Right cardiac atrium (tissue), 5 donors: Measurements from ENCODE around the gene FAM184A. TPM values are rescaled to one million over a fixed set of nuclear protein-coding genes. Genes with fewer than 3 reads are reported as not detected.
"Not testable (repeated sequence)": the region's sequence is repeated elsewhere in the genome, so short reads cannot be mapped to it uniquely, and the experiment has no call there.

ENCODE experiments used
- ATAC-seq, 2 donors: fragments of 200-7000 bp; cut with Tn5 transposase; one replicate each; pipeline versions ENCODE4 v1.8.0 to v1.9.1; 2020; ENCODE audit warnings: moderate library complexity in 2 of 2, mild to moderate bottlenecking in 1 of 2
- DNase-seq, 3 donors: peaks; one replicate each; pipeline ENCODE4 v3.0.0-alpha.2; 2020
- H3K27ac ChIP-seq: one replicate; pipeline ENCODE4 v1.5.1; 2013; ENCODE audit warnings: mild to moderate bottlenecking, low read length, control low read depth, moderate library complexity
- H3K27me3 ChIP-seq: one replicate; pipeline ENCODE4 v1.6.1; 2013; ENCODE audit not compliant: control insufficient read depth, insufficient read depth
- H3K4me1 ChIP-seq: one replicate; pipeline ENCODE4 v1.6.1; 2013; ENCODE audit warnings: low read length; ENCODE audit not compliant: control insufficient read depth, insufficient read depth
- H3K4me3 ChIP-seq: one replicate; pipeline ENCODE4 v1.5.1; 2013; ENCODE audit warnings: low read length, control low read depth
- H3K9me3 ChIP-seq: one replicate; pipeline ENCODE4 v1.6.1; 2013; ENCODE audit warnings: low read length; ENCODE audit not compliant: control insufficient read depth
- WGBS: extraction: QIAGEN DNeasy Blood & Tissue Kit; methylation state at CpG from one replicate; pipeline ENCODE4 v1.1.7; 2013; 5-methylcytosine and 5-hydroxymethylcytosine counted together
- intact Hi-C, 4 donors: fragments of 100-400 bp; cut with DNase I; formaldehyde crosslinking; loops; one replicate each; pipeline versions ENCODE4 v1.11.0 to v1.14.0; 2022 to 2023
- polyA plus RNA-seq: library from polyadenylated mRNA; stranded (reverse); fragments of 200-250 nt; gene quantifications from one replicate; pipeline ENCODE4 v1.2.3, GENCODE V29; 2013
- total RNA-seq, 4 donors: library from RNA; stranded (reverse); fragmentation: NEBNext Ultra II Directional; extraction: Animal tissue kit (Norgen Biotek cat#: 25700); gene quantifications; one replicate each; pipeline ENCODE4 v1.2.1, GENCODE V29; 2021
- donor health status: healthy with polysubstance abuse.
- donor health status: DM: no; HTN: yes; CAD: no.
- donor health status: DM: no; HTN: no; CAD: no.
- donor health status: DM: no; HTN: yes; CAD: no; lungs with severe emphysema.
- donor health status: DM: yes; HTN: yes; CAD: no.

The FAM184A gene
- total and polyA plus RNA-seq, 5 donors: 1.8 to 4.3 (median 2.9) TPM

DNA sequence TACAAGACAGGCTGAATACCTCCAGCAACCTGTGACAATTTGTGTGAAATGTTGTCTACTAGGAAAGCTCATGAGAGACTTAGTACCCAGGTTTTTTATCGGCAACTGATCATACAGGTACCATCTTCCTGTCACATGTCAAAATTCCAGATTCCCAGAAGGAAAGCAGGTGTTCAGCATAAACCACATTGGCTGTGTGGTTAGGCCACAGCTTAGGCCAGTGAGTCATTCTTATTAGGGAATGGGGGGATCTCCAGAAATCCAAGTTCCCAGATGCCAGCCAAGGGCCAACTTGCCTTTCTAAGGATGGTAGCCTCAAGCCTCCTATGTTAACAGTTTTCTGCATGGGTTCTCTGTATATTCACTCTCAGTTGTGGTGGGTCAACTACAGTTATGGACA is 65.9 kb downstream of the FAM184A start:
- ATAC-seq (no peak), DNase-seq (no peak)
- intact Hi-C loops: no loop called here
- Histone ChIP-seq H3K9me3 (no peaks in the 10 kb centered on the region), H3K4me1 (no peaks in the 10 kb centered on the region), H3K4me3 (no peak overlapping the region), H3K27ac (no peak overlapping the region), H3K27me3 (no peaks in the 10 kb centered on the region)
- WGBS: 94% methylated on average over 1 of the region's 1 CpG

DNA sequence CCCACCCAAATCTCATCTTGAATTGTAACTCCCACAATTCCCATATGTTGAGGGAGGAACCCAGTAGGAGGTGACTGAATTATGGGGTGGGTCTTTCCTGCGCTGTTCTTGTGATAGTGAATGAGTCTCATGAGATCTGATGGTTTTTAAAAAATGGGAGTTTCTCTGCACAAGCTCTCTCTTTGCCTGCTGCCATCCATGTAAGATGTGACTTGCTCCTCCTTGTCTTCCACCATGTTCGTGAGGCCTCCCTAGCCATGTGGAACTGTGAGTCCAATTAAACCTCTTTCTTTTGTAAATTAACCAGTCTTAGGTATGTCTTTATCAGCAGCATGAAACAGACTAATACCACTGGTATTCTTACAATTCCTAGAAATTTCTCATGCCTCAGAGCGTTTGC is 69.2 kb downstream of the FAM184A start:
- ATAC-seq, H3K4me3 ChIP-seq, H3K9me3 ChIP-seq, H3K4me1 ChIP-seq, intact Hi-C loops, H3K27ac ChIP-seq, H3K27me3 ChIP-seq, DNase-seq: not testable (repeated sequence)
- 94% methylated on average over 3 of the region's 3 CpGs for WGBS

DNA sequence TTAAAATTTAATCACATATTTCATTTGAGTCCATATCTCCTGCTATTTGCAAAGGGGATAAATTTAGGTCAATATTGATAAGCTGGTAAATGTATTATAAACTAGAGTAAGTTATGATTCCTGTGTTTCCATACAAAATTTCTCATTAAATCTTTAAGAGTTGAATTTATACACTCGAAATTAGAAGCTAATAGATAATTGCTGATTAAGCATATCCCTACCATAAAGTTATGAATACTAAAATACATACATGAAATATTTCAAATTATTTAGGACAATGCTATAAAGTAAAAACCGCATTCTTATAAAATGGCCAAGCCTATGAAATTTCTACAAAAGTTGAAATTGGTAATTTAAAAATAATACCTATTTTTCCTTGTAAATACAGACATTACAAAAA is 71.5 kb downstream of the FAM184A start:
- ATAC-seq (no peak), DNase-seq (no peak)
- Histone ChIP-seq H3K4me1 (no peaks in the 10 kb centered on the region), H3K9me3 (no peaks in the 10 kb centered on the region), H3K4me3 (no peak overlapping the region), H3K27me3 (no peaks in the 10 kb centered on the region), H3K27ac (no peak overlapping the region)
- intact Hi-C loops: no loop called here
- WGBS: 92% methylated on average over 2 of the region's 2 CpGs

DNA sequence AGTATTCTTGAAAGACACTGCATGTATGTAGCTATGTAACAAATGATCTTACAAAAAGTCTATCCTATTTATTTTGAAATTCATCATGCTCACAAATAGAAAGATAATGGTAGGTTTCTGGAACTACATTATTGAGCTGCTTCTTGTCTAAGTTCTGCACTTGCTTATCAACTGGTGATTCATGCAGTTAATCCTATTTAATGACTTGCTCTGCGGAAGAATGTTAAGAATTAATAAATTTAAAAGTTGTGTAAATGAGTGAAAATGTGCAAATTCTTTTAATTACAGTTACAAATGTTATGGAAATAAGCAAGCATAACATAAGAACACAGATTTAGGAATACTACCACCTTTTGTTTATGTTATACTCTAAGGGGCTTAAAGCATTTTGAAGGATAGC is 76.4 kb downstream of the FAM184A start:
- Histone ChIP-seq H3K27me3 (no peaks in the 10 kb centered on the region), H3K27ac (no peak overlapping the region), H3K4me3 (no peak overlapping the region), H3K4me1 (no peaks in the 10 kb centered on the region), H3K9me3 (no peaks in the 10 kb centered on the region)
- intact Hi-C loops: no loop called here
- 84% methylated on average over 1 of the region's 1 CpG for WGBS
- no peak for ATAC-seq
- DNase-seq: no peak

DNA sequence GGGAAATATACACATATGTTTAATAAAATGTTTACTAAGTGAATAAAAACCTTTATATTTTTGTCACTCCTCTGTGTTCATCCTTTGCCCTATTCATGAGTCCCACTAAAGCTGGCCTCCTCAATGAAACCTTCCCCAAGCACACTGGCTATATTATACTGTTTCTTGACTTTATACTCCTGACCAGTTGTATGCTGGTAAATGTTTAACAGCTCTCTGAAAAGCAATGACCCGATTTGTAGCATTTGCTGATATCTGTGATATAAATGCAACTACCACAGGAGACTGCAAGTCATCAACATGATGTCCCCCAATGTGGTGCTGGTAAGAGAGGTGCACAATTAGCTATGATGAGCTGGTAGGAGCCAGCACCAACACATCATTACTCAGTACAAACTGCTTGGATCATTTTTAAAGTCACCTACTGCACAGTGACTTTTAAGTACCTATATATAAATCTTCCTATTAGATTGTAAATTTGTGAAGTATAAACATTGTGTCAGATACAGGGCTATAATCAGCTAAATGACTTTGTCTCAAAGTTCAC is 78.9 kb downstream of the FAM184A start:
- intact Hi-C loops: no loop called here
- ATAC-seq (no peak), DNase-seq (no peak)
- H3K4me3 ChIP-seq: no peak overlapping the region
- no peaks in the 10 kb centered on the region for H3K9me3 ChIP-seq
- no peaks in the 10 kb centered on the region for H3K4me1 ChIP-seq
- no peaks in the 10 kb centered on the region for H3K27me3 ChIP-seq
- WGBS: 88% methylated on average over 1 of the region's 1 CpG
- H3K27ac ChIP-seq: no peak overlapping the region

DNA sequence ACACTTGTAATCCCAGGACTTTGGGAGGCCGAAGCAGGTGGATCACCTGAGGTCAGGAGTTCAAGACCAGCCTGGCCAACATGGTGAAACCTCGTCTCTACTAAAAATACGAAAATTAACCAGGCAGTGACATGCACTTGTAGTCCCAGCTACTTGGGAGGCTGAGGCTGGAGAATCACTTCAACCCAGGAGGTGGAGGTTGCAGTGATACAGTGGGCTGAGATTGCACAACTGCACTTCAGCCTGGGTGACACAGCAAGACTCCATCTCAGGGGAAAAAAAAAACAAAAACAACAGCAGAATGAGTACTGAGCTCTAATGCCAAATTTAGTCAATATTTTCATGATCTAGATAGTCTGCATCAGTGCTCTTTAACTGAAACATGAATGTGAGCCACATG is 81.0 kb downstream of the FAM184A start:
- H3K9me3 ChIP-seq, DNase-seq, H3K4me1 ChIP-seq, H3K4me3 ChIP-seq, H3K27ac ChIP-seq, ATAC-seq, H3K27me3 ChIP-seq, intact Hi-C loops: not testable (repeated sequence)
- 95% methylated on average over 3 of the region's 3 CpGs for WGBS

DNA sequence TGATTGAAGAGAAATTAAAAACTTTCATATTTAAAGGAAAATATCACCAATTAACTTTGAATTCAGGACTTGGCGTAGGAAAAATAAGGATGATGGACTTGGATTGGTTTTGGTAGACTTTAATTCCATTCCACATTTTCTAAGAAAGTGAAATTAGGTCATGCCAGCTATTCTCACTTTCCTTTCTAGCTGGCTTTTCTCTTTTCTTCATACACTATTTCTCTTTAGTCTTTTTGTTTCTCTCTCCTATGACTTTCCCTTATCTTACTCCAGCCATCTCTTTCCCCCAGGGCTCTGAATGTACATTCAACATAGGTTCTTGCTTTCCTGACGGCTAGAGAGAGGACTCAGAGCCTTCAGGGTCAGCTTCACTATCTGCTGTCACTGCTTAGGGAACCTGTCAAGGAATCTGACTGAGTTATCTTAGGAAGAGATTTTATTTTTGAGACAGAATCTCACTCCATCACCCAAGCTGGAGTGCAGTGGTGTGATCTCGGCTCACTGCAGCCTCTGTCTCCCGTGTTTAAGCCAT is 82.1 kb downstream of the FAM184A start:
- H3K27me3 ChIP-seq: no peaks in the 10 kb centered on the region
- DNase-seq (no peak), ATAC-seq (no peak)
- H3K4me3 ChIP-seq: no peak overlapping the region
- no peaks in the 10 kb centered on the region for H3K9me3 ChIP-seq
- WGBS: 94% methylated on average over 4 of the region's 4 CpGs
- no peak overlapping the region for H3K27ac ChIP-seq
- intact Hi-C loops: no loop called here
- no peaks in the 10 kb centered on the region for H3K4me1 ChIP-seq

DNA sequence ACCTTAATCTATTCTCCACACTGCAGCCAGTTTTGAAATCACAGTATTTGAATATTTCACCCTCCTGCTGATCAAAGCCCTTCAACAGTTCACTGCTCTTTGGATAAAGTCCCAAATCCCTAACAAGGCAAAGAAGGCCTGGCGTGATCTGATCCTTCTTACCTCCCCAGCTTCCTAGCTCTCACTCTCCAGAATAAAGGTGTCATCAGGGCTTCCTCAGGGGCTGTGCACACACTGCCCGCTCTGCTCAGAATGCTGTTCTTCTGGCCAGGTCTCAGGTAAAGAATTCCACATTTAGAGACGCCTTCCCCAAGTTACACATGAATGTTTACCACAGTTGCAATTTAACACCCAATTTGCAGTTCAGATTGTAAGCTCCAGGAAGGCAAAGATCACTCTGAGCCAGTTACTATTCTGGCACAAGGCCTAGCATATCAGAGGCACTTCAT is 84.6 kb downstream of the FAM184A start:
- intact Hi-C loops: no loop called here
- Histone ChIP-seq H3K9me3 (no peaks in the 10 kb centered on the region), H3K4me1 (no peaks in the 10 kb centered on the region), H3K4me3 (no peak overlapping the region), H3K27me3 (no peaks in the 10 kb centered on the region), H3K27ac (no peak overlapping the region)
- 90% methylated on average over 3 of the region's 3 CpGs for WGBS
- no peak for ATAC-seq
- no peak for DNase-seq

DNA sequence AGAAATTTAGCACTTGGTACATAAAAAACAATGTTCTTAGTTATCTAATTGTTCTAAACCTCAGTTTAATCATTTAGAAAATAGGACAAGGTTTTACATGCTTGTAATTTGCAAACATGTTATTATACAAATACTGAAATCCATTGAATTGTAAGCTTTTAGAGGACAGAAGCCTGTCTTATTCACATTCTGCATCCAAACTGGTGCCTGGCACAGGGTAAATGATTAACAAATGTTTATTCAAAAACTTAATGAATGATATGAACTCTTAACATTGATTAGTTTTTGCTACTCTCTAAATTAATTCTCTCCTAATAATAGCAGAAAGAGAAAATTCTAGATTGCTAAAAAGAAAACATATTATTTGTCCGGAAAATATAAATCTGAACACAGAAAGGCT is 85.1 kb downstream of the FAM184A start:
- DNase-seq: no peak
- WGBS: 100% methylated on average over 1 of the region's 1 CpG
- H3K4me3 ChIP-seq: no peak overlapping the region
- intact Hi-C loops: no loop called here
- no peak for ATAC-seq
- H3K9me3 ChIP-seq: no peaks in the 10 kb centered on the region
- H3K4me1 ChIP-seq: no peaks in the 10 kb centered on the region
- no peaks in the 10 kb centered on the region for H3K27me3 ChIP-seq
- H3K27ac ChIP-seq: no peak overlapping the region

DNA sequence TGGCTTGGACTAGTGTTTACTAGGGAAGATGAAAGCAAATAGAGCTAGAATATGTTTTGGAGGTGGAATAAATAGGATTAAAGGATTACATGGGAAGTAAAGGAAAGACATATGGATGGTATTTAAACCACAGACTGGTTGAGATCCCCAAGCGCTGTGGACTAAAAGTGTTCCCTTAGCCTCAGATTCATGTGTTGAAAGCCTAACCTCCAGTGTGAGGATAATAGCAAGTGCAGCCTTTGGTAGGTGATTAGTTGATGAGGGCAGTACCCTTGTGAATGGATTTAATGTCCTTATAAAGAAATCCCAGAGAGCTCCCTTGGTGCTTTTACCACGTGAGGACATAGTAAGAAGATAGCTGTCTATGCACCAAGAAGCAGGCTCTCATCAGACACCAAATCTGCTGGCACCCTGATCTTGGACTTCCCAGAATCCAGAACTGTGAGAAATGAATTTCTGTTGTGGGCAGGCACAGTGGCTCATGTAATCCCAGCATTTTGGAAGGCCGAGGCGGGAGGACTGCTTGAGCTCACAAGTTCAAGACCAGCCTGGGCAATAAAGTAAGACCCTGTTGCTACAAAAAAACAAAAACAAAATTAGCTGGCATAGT is 86.2 kb downstream of the FAM184A start:
- Histone ChIP-seq H3K4me1 (no peaks in the 10 kb centered on the region), H3K4me3 (no peak overlapping the region), H3K27me3 (no peaks in the 10 kb centered on the region), H3K27ac (no peak overlapping the region), H3K9me3 (no peaks in the 10 kb centered on the region)
- 94% methylated on average over 4 of the region's 4 CpGs for WGBS
- intact Hi-C loops: no loop called here
- DNase-seq: no peak
- no peak for ATAC-seq

DNA sequence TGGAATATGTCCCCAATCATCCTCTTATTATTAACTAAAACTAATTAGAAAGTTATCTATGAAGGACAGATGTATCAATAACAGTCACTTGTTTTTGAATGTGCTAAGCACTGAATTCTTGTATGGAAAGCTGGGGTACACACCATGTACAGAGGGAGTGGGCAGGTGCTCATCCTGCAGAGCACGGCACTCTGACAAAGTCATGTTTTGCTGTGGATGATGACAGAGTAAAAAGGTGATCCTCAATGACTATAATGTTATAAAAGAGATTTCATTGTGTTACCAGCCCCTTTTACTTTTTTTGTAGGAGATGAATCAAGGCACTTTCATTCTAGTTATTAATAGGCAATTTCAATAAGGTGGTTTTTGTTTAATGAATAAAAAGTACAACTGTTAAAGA is 92.2 kb downstream of the FAM184A start:
- Histone ChIP-seq H3K4me1 (no peaks in the 10 kb centered on the region), H3K27me3 (no peaks in the 10 kb centered on the region), H3K27ac (no peak overlapping the region), H3K9me3 (no peaks in the 10 kb centered on the region), H3K4me3 (no peak overlapping the region)
- ATAC-seq (no peak), DNase-seq (no peak)
- intact Hi-C loops: no loop called here
- WGBS: 99% methylated on average over 1 of the region's 1 CpG
